CD4-positive, alpha-beta memory T cell (primary cell): ENCODE results near the gene CD300C. TPM values are rescaled to one million over a fixed set of nuclear protein-coding genes. Genes with fewer than 3 reads are reported as not detected.
A peak's percentile ranks its signal among the peaks of the same experiment; 100 is the strongest.

ENCODE experiments used
- CTCF ChIA-PET: fragments of 350-600 bp; sonication (Branson Sonifier 250); formaldehyde crosslinking; loops from one replicate; lab custom pipeline; 2021; ENCODE audit warnings: inconsistent platforms; ENCODE audit not compliant: partially characterized antibody; lab: Charles Lee
- POLR2A ChIA-PET: fragments of 350-600 bp; sonication (Branson Sonifier 250); formaldehyde crosslinking; loops from one replicate; lab custom pipeline; 2021; ENCODE audit not compliant: partially characterized antibody; lab: Charles Lee
- DNase-seq, 5 donors: peaks; one replicate each; pipeline versions ENCODE4 v3.0.0 to v3.0.0-alpha.2; 2020 to 2022; ENCODE audit warnings: mixed read lengths in 1 of 5
- H3K27ac ChIP-seq: one replicate; pipeline ENCODE4 v1.7.0; 2013; ENCODE audit warnings: low read depth, low read length
- H3K27me3 ChIP-seq: 2 replicates; pipeline ENCODE4 v1.7.0; 2013; ENCODE audit warnings: mild to moderate bottlenecking, low read length, moderate library complexity; ENCODE audit not compliant: insufficient read depth
- H3K36me3 ChIP-seq: 2 replicates; pipeline ENCODE4 v1.7.0; 2013; ENCODE audit warnings: mild to moderate bottlenecking, low read length, moderate library complexity; ENCODE audit not compliant: insufficient read depth
- H3K4me1 ChIP-seq: 2 replicates; pipeline ENCODE4 v1.7.0; 2013; ENCODE audit warnings: mild to moderate bottlenecking, low read length, moderate library complexity; ENCODE audit not compliant: insufficient read depth
- H3K4me3 ChIP-seq, 2 donors: one replicate each; pipeline ENCODE4 v1.7.0; 2013; ENCODE audit warnings: low read length in 2 of 2, mild to moderate bottlenecking in 1 of 2
- H3K9me3 ChIP-seq, 2 donors: one replicate each; pipeline ENCODE4 v1.7.0; 2013; ENCODE audit warnings: low read length in 2 of 2, control low read depth in 1 of 2; ENCODE audit not compliant: control insufficient read depth in 1 of 2
- H3K27ac Mint-ChIP-seq, 7 donors: one replicate each; pipeline ENCODE4 v1.8.0; 2020 to 2021; ENCODE audit warnings: mixed read lengths in 7 of 7, mild to moderate bottlenecking in 6 of 7, inconsistent platforms in 3 of 7, moderate library complexity in 3 of 7
- H3K27me3 Mint-ChIP-seq, 2 donors: one replicate each; pipeline ENCODE4 v1.8.0; 2020 to 2021; ENCODE audit warnings: mixed read lengths in 2 of 2
- H3K36me3 Mint-ChIP-seq, 2 donors: one replicate each; pipeline ENCODE4 v1.8.0; 2020 to 2021; ENCODE audit warnings: mixed read lengths in 2 of 2, inconsistent platforms in 1 of 2, mild to moderate bottlenecking in 1 of 2
- H3K4me1 Mint-ChIP-seq, 4 donors: one replicate each; pipeline ENCODE4 v1.8.0; 2020 to 2021; ENCODE audit warnings: mixed read lengths in 4 of 4, mild to moderate bottlenecking in 1 of 4
- H3K4me3 Mint-ChIP-seq, 8 donors: one replicate each; pipeline ENCODE4 v1.8.0; 2020 to 2021; ENCODE audit warnings: mixed read lengths in 8 of 8, mild to moderate bottlenecking in 7 of 8, moderate library complexity in 6 of 8, inconsistent platforms in 3 of 8
- H3K9me3 Mint-ChIP-seq, 8 donors: one replicate each; pipeline ENCODE4 v1.8.0; 2020 to 2021; ENCODE audit warnings: mixed read lengths in 8 of 8, mild to moderate bottlenecking in 5 of 8, inconsistent platforms in 3 of 8, moderate library complexity in 1 of 8
- intact Hi-C: fragments of 100-400 bp; cut with micrococcal nuclease; formaldehyde crosslinking; loops from one replicate; pipeline ENCODE4 v1.15.1; 2023
- polyA plus RNA-seq, 2 donors: library from polyadenylated mRNA; unstranded; fragments of 300-500 nt; fragmentation: Illumina TruSeq; gene quantifications; one replicate each; pipeline ENCODE4 v1.2.3, GENCODE V29; 2021
- total RNA-seq, 2 experiments: library from RNA; stranded (reverse); gene quantifications; one replicate each; pipeline ENCODE4 v1.2.3, GENCODE V29; 2021

CD300C gene
- total and polyA plus RNA-seq, 4 experiments from 2014 or later, result not detected

DNA sequence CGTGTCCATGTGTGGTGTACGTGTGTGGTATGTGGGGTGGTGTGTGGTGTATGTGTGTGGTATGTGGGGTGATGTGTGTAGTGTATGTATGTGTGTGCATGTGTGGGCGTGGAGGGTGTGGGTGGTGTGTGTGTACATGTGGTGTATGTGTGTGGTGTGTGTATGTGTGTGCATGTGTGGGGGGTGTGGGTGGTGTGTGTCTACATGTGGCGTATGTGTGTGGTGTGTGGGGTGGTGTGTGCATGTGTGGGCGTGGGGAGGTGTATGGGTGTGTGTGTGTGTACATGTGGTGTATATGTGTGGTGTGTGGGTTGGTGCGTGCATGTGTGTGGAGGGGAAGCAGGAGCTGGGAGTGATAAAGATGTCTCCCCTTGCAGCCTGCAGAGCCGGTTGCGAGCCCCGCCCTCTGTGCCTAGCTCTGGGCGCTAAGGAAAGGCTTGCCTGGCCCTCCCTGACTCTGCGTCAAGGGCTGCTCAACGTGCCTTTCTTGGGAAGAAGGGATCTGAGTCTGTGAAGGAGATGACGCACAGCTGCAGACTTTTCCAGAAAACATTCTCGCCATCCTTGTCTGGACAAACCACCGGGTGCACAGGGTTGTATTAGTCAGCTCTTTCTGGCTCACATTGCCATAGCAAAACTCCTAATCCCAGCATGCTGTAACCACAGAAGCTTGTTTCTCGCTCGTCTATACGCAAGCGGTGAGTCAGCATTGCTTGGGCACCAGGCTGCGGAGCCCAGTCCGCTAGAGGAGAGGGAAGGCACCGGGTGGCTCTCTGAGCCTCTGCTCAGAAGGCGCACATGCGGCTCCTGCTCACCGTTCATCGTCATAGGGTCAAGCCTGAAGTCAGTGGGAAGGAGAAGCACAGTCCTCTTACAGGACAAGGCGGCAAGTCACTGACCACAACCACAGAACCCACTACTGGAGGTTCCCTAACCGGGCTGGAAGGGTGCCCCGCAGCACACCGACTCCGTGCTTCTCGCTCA lies 23.4 kb upstream of the CD300C start:
- Mint-ChIP-seq H3K4me1 (peaks cover 0 to 3% (median 2%) of the 10 kb centered on the region in 4 donors), H3K9me3 (no peaks in the 10 kb centered on the region), H3K27me3 (peaks cover 23 to 35% of the 10 kb centered on the region in 2 donors), H3K27ac (no peak overlapping the region), H3K36me3 (no peaks in the 10 kb centered on the region), H3K4me3 (no peak overlapping the region)
- peaks cover 7% of the 10 kb centered on the region for H3K27me3 ChIP-seq
- no peaks in the 10 kb centered on the region for H3K36me3 ChIP-seq
- POLR2A ChIA-PET, result no interaction called here
- H3K9me3 ChIP-seq, result no peaks in the 10 kb centered on the region
- H3K4me3 ChIP-seq, result no peak overlapping the region
- intact Hi-C loops, result no loop called here
- peak in 1 of 5 donors; percentile 25 for DNase-seq
- CTCF ChIA-PET, result no interaction called here
- H3K4me1 ChIP-seq, result no peaks in the 10 kb centered on the region
- H3K27ac ChIP-seq, result no peak overlapping the region

DNA sequence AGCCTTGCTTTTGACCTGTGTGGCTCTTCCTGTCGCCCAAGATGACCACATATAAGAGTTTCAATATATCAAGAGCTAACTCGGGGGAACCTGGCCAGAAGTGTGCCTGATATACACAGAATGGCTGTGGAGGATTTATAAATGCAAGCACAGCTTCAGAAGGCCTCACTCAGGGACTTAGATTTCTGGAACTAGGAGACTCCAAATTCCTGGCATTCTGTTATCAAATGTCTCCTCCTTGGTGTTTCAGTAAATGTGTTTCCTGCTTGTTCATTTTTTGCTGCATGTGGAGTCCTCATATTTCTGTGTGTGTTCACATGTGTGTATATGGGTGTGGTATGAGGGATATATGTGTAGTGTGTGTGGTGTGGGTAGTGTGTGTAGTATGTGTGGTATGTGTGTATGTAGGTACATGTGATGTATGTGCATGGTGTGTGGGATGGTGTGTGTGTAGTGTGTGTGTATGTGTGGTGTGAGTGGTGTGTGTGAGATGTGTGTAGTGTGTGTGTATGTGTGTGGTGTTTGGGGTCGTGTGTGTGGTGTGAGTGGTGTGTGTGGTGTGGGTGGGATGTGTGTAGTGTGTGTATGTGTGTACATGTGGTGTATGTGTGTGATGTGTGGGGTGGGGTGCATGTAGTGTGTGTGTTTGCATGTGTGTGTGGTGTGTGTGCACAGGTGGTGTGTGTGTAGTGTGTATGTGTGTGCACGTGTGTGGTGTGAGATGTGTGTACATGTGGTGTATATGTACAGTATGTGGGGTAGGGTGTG lies 22.4 kb upstream of the CD300C start:
- ChIA-PET POLR2A (no interaction called here), CTCF (no interaction called here)
- peaks cover 7% of the 10 kb centered on the region for H3K27me3 ChIP-seq
- H3K36me3 Mint-ChIP-seq, result no peaks in the 10 kb centered on the region
- peaks cover 0 to 3% (median 1%) of the 10 kb centered on the region in 4 donors for H3K4me1 Mint-ChIP-seq
- H3K27ac Mint-ChIP-seq, result no peak overlapping the region
- H3K9me3 ChIP-seq, result no peaks in the 10 kb centered on the region
- intact Hi-C loops, result no loop called here
- peaks cover 27 to 36% of the 10 kb centered on the region in 2 donors for H3K27me3 Mint-ChIP-seq
- H3K9me3 Mint-ChIP-seq, result no peaks in the 10 kb centered on the region
- H3K27ac ChIP-seq, result no peak overlapping the region
- no peak overlapping the region for H3K4me3 Mint-ChIP-seq
- H3K36me3 ChIP-seq, result no peaks in the 10 kb centered on the region
- no peak for DNase-seq
- no peak overlapping the region for H3K4me3 ChIP-seq
- no peaks in the 10 kb centered on the region for H3K4me1 ChIP-seq

DNA sequence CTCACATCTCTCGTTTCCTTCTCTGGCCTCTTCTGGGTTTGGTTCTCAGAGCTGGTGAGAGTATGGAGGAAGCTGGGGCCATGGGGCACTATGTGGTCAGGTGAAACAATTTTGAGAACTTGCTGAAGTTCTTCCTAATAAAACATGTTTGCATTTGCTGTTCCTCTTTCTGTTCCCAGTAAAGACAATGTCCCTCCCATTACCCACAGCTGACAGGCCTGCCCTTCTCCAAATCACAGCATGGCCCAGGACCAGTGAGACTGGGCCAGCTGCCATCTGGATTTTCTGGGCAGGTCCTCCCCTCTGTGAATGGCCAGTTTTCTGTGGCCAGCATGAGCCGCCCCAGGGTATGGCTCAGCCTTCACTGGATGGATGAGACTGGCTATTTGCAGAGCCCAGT lies 21.5 kb upstream of the CD300C start, which contains the start of gene CD300H:
Gene CD300H, minus strand, starts transcription at position 113 of the 400 bp plus-strand sequence.
- Histone ChIP-seq H3K36me3 (no peaks in the 10 kb centered on the region), H3K9me3 (no peaks in the 10 kb centered on the region), H3K4me1 (no peaks in the 10 kb centered on the region), H3K27ac (no peak within 1 kb of the TSS), H3K27me3 (peaks cover 7% of the 10 kb centered on the region), H3K4me3 (no peak within 1 kb of the TSS)
- peak within 1 kb of the TSS in 1 of 7 donors; percentile 54 for H3K27ac Mint-ChIP-seq
- H3K27me3 Mint-ChIP-seq, result peaks cover 29 to 38% of the 10 kb centered on the region in 2 donors
- H3K4me1 Mint-ChIP-seq, result peaks cover 0 to 3% (median 1%) of the 10 kb centered on the region in 4 donors
- H3K9me3 Mint-ChIP-seq, result no peaks in the 10 kb centered on the region
- DNase-seq, result no peak
- H3K36me3 Mint-ChIP-seq, result no peaks in the 10 kb centered on the region
- H3K4me3 Mint-ChIP-seq, result no peak within 1 kb of the TSS
- intact Hi-C loops, result no loop called here
- POLR2A ChIA-PET, result no interaction called here
- CTCF ChIA-PET, result no interaction called here

DNA sequence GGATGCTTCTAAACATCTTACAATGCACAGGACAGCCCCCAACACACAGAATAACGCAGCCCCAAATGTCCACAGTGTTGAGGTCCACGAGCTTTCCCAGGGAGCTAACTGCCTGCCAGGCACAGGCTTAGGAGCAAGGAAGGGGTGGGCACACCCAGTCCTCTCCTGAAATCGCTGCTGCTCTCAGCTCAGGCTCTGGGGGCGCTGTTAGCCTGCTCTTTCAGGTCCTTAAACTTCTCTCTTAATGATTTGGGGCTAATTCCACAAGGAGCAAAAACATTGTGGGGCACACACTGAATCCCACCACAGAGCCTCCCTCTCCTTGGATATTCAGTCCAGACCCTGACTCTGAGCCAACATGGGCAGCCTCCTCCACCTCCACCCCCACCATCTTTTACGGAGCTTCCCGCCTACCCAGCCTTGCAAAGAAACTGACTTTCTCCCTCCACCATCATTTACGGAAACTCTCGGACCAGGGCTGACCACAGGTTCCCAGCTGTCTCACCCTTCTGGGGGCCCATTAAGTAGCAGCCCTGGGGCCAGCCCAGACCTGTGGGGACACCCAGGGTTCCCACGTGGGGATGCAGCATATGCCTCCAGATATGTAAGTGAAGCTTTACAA lies 20.3 kb upstream of the CD300C start:
- Histone ChIP-seq H3K4me3 (no peak overlapping the region), H3K27me3 (peaks cover 7% of the 10 kb centered on the region), H3K9me3 (no peaks in the 10 kb centered on the region), H3K27ac (no peak overlapping the region), H3K36me3 (no peaks in the 10 kb centered on the region), H3K4me1 (no peaks in the 10 kb centered on the region)
- DNase-seq, result peak in 1 of 5 donors; percentile 13
- no peak overlapping the region for H3K4me3 Mint-ChIP-seq
- no peaks in the 10 kb centered on the region for H3K36me3 Mint-ChIP-seq
- peaks cover 30 to 39% of the 10 kb centered on the region in 2 donors for H3K27me3 Mint-ChIP-seq
- peaks cover 0 to 3% (median 1%) of the 10 kb centered on the region in 4 donors for H3K4me1 Mint-ChIP-seq
- intact Hi-C loops, result no loop called here
- H3K27ac Mint-ChIP-seq, result peak overlapping the region in 1 of 7 donors; percentile 54
- CTCF ChIA-PET, result interaction anchor here (0.6 to 1.4 kb wide), 7 partner anchors 8 to 606 kb away, joined by 3 to 4 read pairs (median 3); no protein-coding TSS in a partner anchor
- POLR2A ChIA-PET, result interaction anchor here (1.2 kb wide), 1 partner anchor 172 kb away, joined by 3 read pairs; no protein-coding TSS in a partner anchor
- no peaks in the 10 kb centered on the region for H3K9me3 Mint-ChIP-seq

DNA sequence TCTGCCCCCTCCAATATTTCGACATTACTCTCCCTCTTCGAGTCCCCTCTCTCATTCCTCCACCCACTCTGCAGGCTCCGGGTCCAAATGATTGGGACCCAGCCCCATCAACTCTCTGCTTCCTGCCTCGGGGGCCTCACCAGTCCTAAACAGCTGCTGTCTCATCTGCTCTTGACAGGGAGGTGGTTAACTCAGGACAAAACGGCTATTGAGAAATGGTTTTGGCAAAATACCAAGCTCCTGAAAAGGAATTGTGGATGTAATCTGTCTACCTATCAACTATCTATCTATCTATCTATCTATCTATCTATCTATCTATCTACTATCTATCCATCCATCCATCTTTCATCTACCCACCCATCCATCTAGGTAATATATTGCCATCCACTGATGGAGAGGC lies 19.2 kb upstream of the CD300C start:
- Histone ChIP-seq H3K27me3 (peaks cover 3% of the 10 kb centered on the region), H3K27ac (no peak overlapping the region), H3K9me3 (no peaks in the 10 kb centered on the region), H3K36me3 (no peaks in the 10 kb centered on the region), H3K4me3 (no peak overlapping the region), H3K4me1 (no peaks in the 10 kb centered on the region)
- no peak for DNase-seq
- ChIA-PET POLR2A (no interaction called here), CTCF (no interaction called here)
- peaks cover 30 to 37% of the 10 kb centered on the region in 2 donors for H3K27me3 Mint-ChIP-seq
- H3K4me1 Mint-ChIP-seq, result peaks cover 0 to 3% (median 1%) of the 10 kb centered on the region in 4 donors
- intact Hi-C loops, result no loop called here
- H3K9me3 Mint-ChIP-seq, result no peaks in the 10 kb centered on the region
- no peak overlapping the region for H3K4me3 Mint-ChIP-seq
- H3K27ac Mint-ChIP-seq, result no peak overlapping the region
- H3K36me3 Mint-ChIP-seq, result no peaks in the 10 kb centered on the region

DNA sequence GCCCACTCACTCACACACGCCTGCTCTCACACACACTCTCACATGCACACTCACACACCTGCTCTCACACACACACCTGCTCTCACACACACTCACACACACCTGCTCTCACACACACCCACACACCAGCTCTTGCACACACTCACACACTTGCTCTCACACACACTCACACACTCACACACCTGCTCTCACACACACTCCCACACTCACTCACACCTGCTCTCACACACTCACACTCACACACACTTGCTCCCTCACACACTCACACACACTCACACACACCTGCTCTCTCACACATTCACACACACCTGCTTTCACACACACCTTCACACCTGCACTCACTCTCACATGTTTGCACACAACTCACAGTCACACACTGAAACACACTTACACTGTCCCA lies 17.4 kb upstream of the CD300C start:
- H3K27ac Mint-ChIP-seq, result no peak overlapping the region

More for the DNA sequence above, 17.4 kb upstream of the CD300C start:
- Histone ChIP-seq H3K27ac (no peak overlapping the region), H3K4me1 (no peaks in the 10 kb centered on the region), H3K36me3 (no peaks in the 10 kb centered on the region), H3K27me3 (no peaks in the 10 kb centered on the region), H3K9me3 (no peaks in the 10 kb centered on the region), H3K4me3 (no peak overlapping the region)
- Mint-ChIP-seq H3K36me3 (no peaks in the 10 kb centered on the region), H3K27me3 (peaks cover 20 to 29% of the 10 kb centered on the region in 2 donors), H3K4me3 (no peak overlapping the region), H3K9me3 (no peaks in the 10 kb centered on the region), H3K4me1 (peaks cover 4 to 8% (median 5%) of the 10 kb centered on the region in 4 donors)
- ChIA-PET CTCF (no interaction called here), POLR2A (no interaction called here)
- intact Hi-C loops, result no loop called here
- no peak for DNase-seq
